Naive B cell (primary cell): Measurements from ENCODE around the gene OMA1. TPM values are rescaled to one million over a fixed set of nuclear protein-coding genes. Genes with fewer than 3 reads are reported as not detected.
"Not testable (repeated sequence)": the region's sequence is repeated elsewhere in the genome, so short reads cannot be mapped to it uniquely, and the experiment has no call there.

Experiments
- ATAC-seq, 2 donors: fragments of 150-1000 bp; cut with Tn5 transposase; 2 replicates each; pipeline ENCODE4 v1.10.0; 2021; ENCODE audit warnings: low read depth in 2 of 2, mild to moderate bottlenecking in 2 of 2, moderate library complexity in 2 of 2
- DNase-seq: peaks from one replicate; pipeline ENCODE4 v3.0.0; 2022
- H3K27ac Mint-ChIP-seq, 6 donors: one replicate each; pipeline ENCODE4 v1.8.0; 2020 to 2022; ENCODE audit warnings: mild to moderate bottlenecking in 6 of 6, mixed read lengths in 6 of 6, moderate library complexity in 5 of 6, inconsistent platforms in 2 of 6
- H3K27me3 Mint-ChIP-seq, 3 donors: one replicate each; pipeline ENCODE4 v1.8.0; 2021 to 2022; ENCODE audit warnings: mixed read lengths in 3 of 3, mild to moderate bottlenecking in 1 of 3
- H3K36me3 Mint-ChIP-seq, 2 donors: one replicate each; pipeline ENCODE4 v1.8.0; 2020 to 2022; ENCODE audit warnings: mixed read lengths in 2 of 2, inconsistent platforms in 1 of 2, mild to moderate bottlenecking in 1 of 2
- H3K4me1 Mint-ChIP-seq, 3 donors: one replicate each; pipeline ENCODE4 v1.8.0; 2020 to 2022; ENCODE audit warnings: mixed read lengths in 3 of 3, inconsistent platforms in 1 of 3, mild to moderate bottlenecking in 1 of 3, moderate library complexity in 1 of 3
- H3K4me3 Mint-ChIP-seq, 8 donors: one replicate each; pipeline ENCODE4 v1.8.0; 2020 to 2022; ENCODE audit warnings: mild to moderate bottlenecking in 8 of 8, mixed read lengths in 8 of 8, moderate library complexity in 8 of 8, inconsistent platforms in 2 of 8
- H3K9me3 Mint-ChIP-seq, 7 donors: one replicate each; pipeline ENCODE4 v1.8.0; 2020 to 2022; ENCODE audit warnings: mixed read lengths in 7 of 7, mild to moderate bottlenecking in 5 of 7, inconsistent platforms in 2 of 7, moderate library complexity in 1 of 7
- polyA plus RNA-seq, 6 donors: library from polyadenylated mRNA; unstranded; fragments of 300-500 nt; fragmentation: Illumina TruSeq; gene quantifications; one replicate each; pipeline ENCODE4 v1.2.3, GENCODE V29; 2021; ENCODE audit warnings: low read depth in 6 of 6

The OMA1 gene
- polyA plus RNA-seq, 6 donors from 2014 or later, result 30.9 to 54.7 (median 47.0) TPM

DNA sequence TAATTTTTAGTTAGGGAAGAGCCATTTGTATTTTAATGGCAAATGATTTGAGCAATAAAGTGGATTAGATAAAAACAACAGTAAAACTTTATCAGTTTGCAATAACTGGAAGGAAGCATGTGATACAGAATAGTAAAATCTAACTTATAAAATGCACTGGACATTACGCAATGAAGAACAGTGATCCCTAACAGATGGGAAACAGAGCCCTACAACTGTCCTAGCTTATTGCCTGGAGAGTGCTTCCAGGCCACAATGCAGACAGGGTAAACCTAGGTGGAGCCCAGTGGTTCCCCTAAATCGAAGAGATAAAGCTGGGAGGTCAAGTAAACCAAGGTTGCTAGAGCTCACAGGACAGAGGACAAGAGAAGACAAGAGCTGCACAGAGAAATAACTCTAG is 7.0 kb downstream of the OMA1 start:
- H3K4me1 Mint-ChIP-seq, result peaks cover 3 to 15% (median 10%) of the 10 kb centered on the region in 3 donors
- ATAC-seq (no peak), DNase-seq (no peak)
- H3K36me3 Mint-ChIP-seq, result no peaks in the 10 kb centered on the region
- H3K4me3 Mint-ChIP-seq, result no peak overlapping the region
- H3K27ac Mint-ChIP-seq, result no peak overlapping the region
- no peaks in the 10 kb centered on the region for H3K27me3 Mint-ChIP-seq
- no peaks in the 10 kb centered on the region for H3K9me3 Mint-ChIP-seq

DNA sequence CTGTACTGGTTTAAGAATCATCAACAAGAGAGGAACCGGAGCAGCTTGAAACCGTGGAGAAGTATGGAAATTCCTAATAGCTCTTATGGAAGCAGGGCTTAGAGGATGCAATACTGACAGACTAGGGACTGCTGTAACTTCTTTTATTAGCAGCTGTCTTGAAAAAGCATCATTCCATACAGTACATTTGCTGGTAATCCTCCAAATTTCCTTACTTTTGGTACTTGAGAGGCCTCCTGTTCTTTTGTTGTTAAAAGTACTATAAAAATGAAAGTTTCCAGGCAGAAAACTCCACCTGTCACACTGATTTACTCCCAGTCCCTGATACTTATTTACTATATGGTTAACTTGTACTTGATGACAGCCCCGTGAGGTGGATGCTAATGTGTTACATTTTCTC is 7.7 kb downstream of the OMA1 start:
- no peak overlapping the region for H3K27ac Mint-ChIP-seq

GRCh38 chr1:58531842-58532241 is 14.7 kb downstream of the OMA1 start:
- not testable (repeated sequence) for DNase-seq, H3K27me3 Mint-ChIP-seq, H3K9me3 Mint-ChIP-seq, H3K36me3 Mint-ChIP-seq
- H3K4me3 Mint-ChIP-seq, result peak overlapping the region in 3 of 8 donors; percentile 23 to 38 (median 35)
- peak overlapping the region in 3 of 6 donors; percentile 62 to 93 (median 71) for H3K27ac Mint-ChIP-seq
- peak; percentile 23 to 53 for ATAC-seq
- H3K4me1 Mint-ChIP-seq, result peaks cover 3 to 10% (median 6%) of the 10 kb centered on the region in 3 donors

More for the DNA sequence above, 7.7 kb downstream of the OMA1 start:
- ATAC-seq (no peak), DNase-seq (no peak)
- no peaks in the 10 kb centered on the region for H3K36me3 Mint-ChIP-seq
- no peaks in the 10 kb centered on the region for H3K9me3 Mint-ChIP-seq
- H3K4me1 Mint-ChIP-seq, result peaks cover 3 to 13% (median 8%) of the 10 kb centered on the region in 3 donors
- H3K27me3 Mint-ChIP-seq, result no peaks in the 10 kb centered on the region
- H3K4me3 Mint-ChIP-seq, result no peak overlapping the region

DNA sequence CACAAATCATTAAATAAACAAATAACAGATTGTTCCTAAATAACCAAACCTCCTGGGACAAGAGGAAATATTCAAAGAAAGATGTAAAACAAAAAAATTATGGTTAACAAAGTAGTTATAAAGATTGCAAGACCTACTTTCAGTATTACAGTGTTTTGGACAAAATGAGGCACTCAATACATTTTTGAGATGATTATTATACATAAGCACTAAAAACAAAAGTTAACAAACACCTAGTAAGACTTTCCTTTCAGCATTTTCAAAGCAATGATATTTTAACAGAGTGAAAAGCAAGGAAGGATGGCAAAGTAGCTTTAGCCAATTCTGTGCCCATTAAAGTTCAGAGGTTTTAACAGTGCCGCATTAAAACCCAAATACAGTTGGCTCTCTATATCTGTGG is 17.2 kb downstream of the OMA1 start:
- ATAC-seq, result no peak
- Mint-ChIP-seq H3K36me3 (peaks cover 0 to 10% of the 10 kb centered on the region in 2 donors), H3K4me1 (peaks cover 3 to 10% (median 6%) of the 10 kb centered on the region in 3 donors), H3K27ac (no peak overlapping the region), H3K9me3 (no peaks in the 10 kb centered on the region), H3K4me3 (no peak overlapping the region), H3K27me3 (no peaks in the 10 kb centered on the region)
- DNase-seq, result no peak

GRCh38 chr1:58528518-58528917 is 18.0 kb downstream of the OMA1 start:
- DNase-seq (no peak), ATAC-seq (no peak)
- H3K36me3 Mint-ChIP-seq, result peaks cover 0 to 10% of the 10 kb centered on the region in 2 donors
- no peak overlapping the region for H3K27ac Mint-ChIP-seq
- no peaks in the 10 kb centered on the region for H3K27me3 Mint-ChIP-seq
- H3K9me3 Mint-ChIP-seq, result no peaks in the 10 kb centered on the region
- H3K4me1 Mint-ChIP-seq, result peaks cover 3 to 10% (median 6%) of the 10 kb centered on the region in 3 donors
- H3K4me3 Mint-ChIP-seq, result no peak overlapping the region

- no peaks in the 10 kb centered on the region for H3K4me1 Mint-ChIP-seq
- no peak overlapping the region for H3K4me3 Mint-ChIP-seq
- DNase-seq, result no peak
- H3K9me3 Mint-ChIP-seq, result no peaks in the 10 kb centered on the region
- no peak for ATAC-seq
- H3K27ac Mint-ChIP-seq, result peak overlapping the region in 1 of 6 donors; percentile 30
- peaks cover 0 to 25% of the 10 kb centered on the region in 2 donors for H3K36me3 Mint-ChIP-seq
- no peaks in the 10 kb centered on the region for H3K27me3 Mint-ChIP-seq
Measured at GRCh38 chr1:58524353-58524945, 22.1 kb downstream of the OMA1 start.

DNA sequence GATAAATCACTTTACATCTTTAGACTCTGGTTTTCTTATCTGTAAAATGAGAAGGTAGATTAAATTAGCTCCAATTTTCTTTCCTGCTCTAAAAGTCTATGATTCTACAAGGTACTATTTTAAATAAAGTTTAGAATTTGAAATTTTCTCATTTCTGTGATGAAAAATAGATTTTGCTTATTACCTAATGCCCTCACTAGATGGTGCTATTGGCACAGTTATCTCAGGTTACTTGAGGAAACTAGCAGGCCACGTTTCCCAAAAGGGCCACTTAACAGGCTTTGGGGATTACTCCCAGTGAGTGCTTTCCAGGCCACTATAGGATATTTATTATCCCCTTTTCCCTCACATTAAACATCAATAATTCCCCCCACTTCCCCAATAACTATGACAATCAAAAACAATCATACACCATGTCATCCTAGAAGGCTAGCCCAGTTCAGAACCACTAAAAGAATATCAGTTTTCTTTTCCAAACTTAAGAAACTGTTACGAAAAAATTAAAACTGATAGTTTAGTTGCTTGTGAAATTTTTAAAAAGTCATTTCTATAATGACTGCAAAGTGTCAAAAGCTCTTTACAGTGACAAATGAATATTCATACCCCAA is 30.6 kb downstream of the OMA1 start:
- Mint-ChIP-seq H3K4me3 (no peak overlapping the region), H3K27me3 (no peaks in the 10 kb centered on the region), H3K4me1 (peaks cover 0 to 5% (median 4%) of the 10 kb centered on the region in 3 donors), H3K27ac (peak overlapping the region in 4 of 6 donors; percentile 53 to 93 (median 84)), H3K9me3 (peaks cover 0 to 4% (median 2%) of the 10 kb centered on the region in 7 donors), H3K36me3 (peaks cover 9 to 12% of the 10 kb centered on the region in 2 donors)
- ATAC-seq, result peak in 1 of 2 donors; percentile 39
- peak; percentile 40 for DNase-seq

GRCh38 chr1:58513956-58514355 is 32.6 kb downstream of the OMA1 start:
- Mint-ChIP-seq H3K27me3 (no peaks in the 10 kb centered on the region), H3K4me1 (peaks cover 0 to 9% (median 5%) of the 10 kb centered on the region in 3 donors), H3K27ac (peak overlapping the region in 2 of 6 donors; percentile 10 to 44), H3K36me3 (peaks cover 17 to 21% of the 10 kb centered on the region in 2 donors), H3K9me3 (peaks cover 0 to 5% (median 2%) of the 10 kb centered on the region in 7 donors), H3K4me3 (no peak overlapping the region)
- DNase-seq (no peak), ATAC-seq (no peak)

DNA sequence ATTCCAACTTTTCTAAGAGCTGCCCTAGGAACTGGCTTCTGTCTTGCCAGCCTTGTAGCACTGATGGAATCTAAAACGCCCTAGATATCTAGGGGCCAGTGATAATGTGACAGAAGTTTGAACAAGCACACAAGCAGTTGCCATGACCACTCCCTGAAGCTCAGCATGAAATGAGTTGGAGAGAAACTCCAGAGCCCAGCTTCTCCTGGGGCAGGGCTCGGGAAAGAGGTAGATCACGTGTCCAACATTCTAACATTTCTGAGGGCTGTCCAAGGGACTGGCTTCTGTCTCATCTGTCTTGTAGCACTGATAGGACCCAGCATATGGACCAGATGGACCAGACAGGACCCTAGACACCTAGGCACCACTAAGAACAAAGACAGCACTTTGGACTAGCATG is 37.9 kb downstream of the OMA1 start:
- H3K27ac Mint-ChIP-seq, result peak overlapping the region in 1 of 6 donors; percentile 36

DNA sequence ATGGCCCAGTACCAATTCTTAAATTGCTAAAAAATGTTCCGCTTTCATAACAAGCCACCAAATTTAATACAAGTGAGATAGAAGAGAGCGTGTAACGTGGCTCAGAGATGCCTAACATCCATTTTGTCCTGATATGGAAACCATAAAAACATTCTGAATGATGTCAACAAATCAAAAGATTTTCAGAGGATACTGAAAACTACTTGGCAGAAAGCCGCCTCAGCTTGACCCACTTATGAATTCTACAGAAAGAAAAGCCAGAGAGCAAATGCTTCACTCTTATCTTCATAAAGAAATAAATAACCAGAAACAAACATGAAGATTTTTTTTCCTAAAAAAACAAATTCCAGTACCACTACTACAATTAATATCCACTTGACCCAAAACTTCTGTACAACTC is 41.2 kb downstream of the OMA1 start:
- Mint-ChIP-seq H3K4me1 (peaks cover 5 to 10% (median 6%) of the 10 kb centered on the region in 3 donors), H3K9me3 (peaks cover 0 to 2% (median 0%) of the 10 kb centered on the region in 7 donors), H3K27ac (no peak overlapping the region), H3K4me3 (no peak overlapping the region), H3K27me3 (no peaks in the 10 kb centered on the region), H3K36me3 (peaks cover 41 to 55% of the 10 kb centered on the region in 2 donors)
- no peak for ATAC-seq
- no peak for DNase-seq

More for the DNA sequence above, 37.9 kb downstream of the OMA1 start:
- DNase-seq (no peak), ATAC-seq (no peak)
- peaks cover 0 to 5% (median 2%) of the 10 kb centered on the region in 7 donors for H3K9me3 Mint-ChIP-seq
- peaks cover 0 to 6% (median 5%) of the 10 kb centered on the region in 3 donors for H3K4me1 Mint-ChIP-seq
- H3K36me3 Mint-ChIP-seq, result peaks cover 40 to 44% of the 10 kb centered on the region in 2 donors
- H3K27me3 Mint-ChIP-seq, result no peaks in the 10 kb centered on the region
- no peak overlapping the region for H3K4me3 Mint-ChIP-seq

- DNase-seq, result no peak
- ATAC-seq, result no peak
- H3K27ac Mint-ChIP-seq, result peak overlapping the region in 2 of 6 donors; percentile 27 to 74
- peaks cover 30 to 39% of the 10 kb centered on the region in 2 donors for H3K36me3 Mint-ChIP-seq
- no peaks in the 10 kb centered on the region for H3K27me3 Mint-ChIP-seq
- H3K4me3 Mint-ChIP-seq, result no peak overlapping the region
- H3K9me3 Mint-ChIP-seq, result peaks cover 0 to 2% (median 0%) of the 10 kb centered on the region in 7 donors
- peaks cover 15 to 22% (median 20%) of the 10 kb centered on the region in 3 donors for H3K4me1 Mint-ChIP-seq
Measured at GRCh38 chr1:58502519-58502918, 44.0 kb downstream of the OMA1 start.

DNA sequence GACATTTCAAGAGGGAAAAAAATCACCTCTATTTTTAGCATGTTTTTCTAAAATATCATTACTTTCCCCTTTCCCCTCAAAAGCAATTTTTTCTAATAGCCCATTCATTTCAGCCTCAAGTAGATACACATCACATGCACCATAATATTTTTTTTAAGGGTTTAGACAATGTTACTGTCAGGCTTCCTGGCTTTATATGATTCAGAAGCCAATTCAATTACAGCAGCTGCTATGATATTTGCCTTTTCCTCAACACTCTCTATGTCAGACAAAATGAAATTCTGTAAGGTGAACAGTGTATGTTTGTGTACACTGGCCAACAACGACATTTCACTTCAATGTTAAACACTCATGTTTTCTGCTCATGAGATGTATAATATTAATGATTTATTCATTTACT is 46.5 kb downstream of the OMA1 start:
- peaks cover 25 to 37% of the 10 kb centered on the region in 2 donors for H3K36me3 Mint-ChIP-seq
- peaks cover 34 to 38% (median 36%) of the 10 kb centered on the region in 3 donors for H3K4me1 Mint-ChIP-seq
- peak overlapping the region in 5 of 6 donors; percentile 29 to 58 (median 37) for H3K27ac Mint-ChIP-seq
- no peaks in the 10 kb centered on the region for H3K27me3 Mint-ChIP-seq
- no peak overlapping the region for H3K4me3 Mint-ChIP-seq
- ATAC-seq (no peak), DNase-seq (no peak)
- H3K9me3 Mint-ChIP-seq, result peaks cover 0 to 2% (median 0%) of the 10 kb centered on the region in 7 donors

DNA sequence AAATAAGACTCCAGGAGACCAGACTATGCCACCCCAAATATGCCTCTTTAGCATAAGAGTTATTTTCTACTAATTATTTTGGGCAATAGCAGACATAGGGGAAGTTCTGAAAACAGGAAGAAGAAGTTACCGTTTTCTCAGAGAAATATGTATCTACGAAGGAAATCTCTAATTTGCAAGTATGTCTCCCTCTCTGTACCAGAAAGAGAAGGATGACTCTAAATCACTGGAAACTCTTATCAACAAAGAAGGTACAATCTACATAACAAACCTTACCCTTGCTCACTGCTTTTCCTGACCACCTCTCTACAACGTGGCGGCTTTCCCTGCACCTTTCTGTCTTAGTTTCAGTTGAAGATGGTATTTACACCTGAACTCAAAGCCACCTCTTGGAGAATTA is 49.0 kb downstream of the OMA1 start:
- peak; percentile 19 for DNase-seq
- H3K27me3 Mint-ChIP-seq, result no peaks in the 10 kb centered on the region
- H3K36me3 Mint-ChIP-seq, result peaks cover 6 to 16% of the 10 kb centered on the region in 2 donors
- peak overlapping the region; percentile 77 to 96 (median 90) for H3K27ac Mint-ChIP-seq
- H3K4me3 Mint-ChIP-seq, result peak overlapping the region; percentile 18 to 86 (median 72)
- H3K9me3 Mint-ChIP-seq, result peaks cover 0 to 2% (median 0%) of the 10 kb centered on the region in 7 donors
- H3K4me1 Mint-ChIP-seq, result peaks cover 32 to 36% (median 34%) of the 10 kb centered on the region in 3 donors
- ATAC-seq, result peak; percentile 75 to 78

- ATAC-seq (peak; percentile 64 to 74), DNase-seq (peak; percentile 15)
- H3K27me3 Mint-ChIP-seq, result no peaks in the 10 kb centered on the region
- H3K27ac Mint-ChIP-seq, result peak overlapping the region; percentile 10 to 92 (median 56)
- H3K9me3 Mint-ChIP-seq, result peaks cover 0 to 4% (median 0%) of the 10 kb centered on the region in 7 donors
- peaks cover 0 to 9% of the 10 kb centered on the region in 2 donors for H3K36me3 Mint-ChIP-seq
- peak overlapping the region in 7 of 8 donors; percentile 13 to 74 (median 49) for H3K4me3 Mint-ChIP-seq
- H3K4me1 Mint-ChIP-seq, result peaks cover 33 to 39% (median 35%) of the 10 kb centered on the region in 3 donors
Measured at GRCh38 chr1:58496042-58496441, 50.5 kb downstream of the OMA1 start.
